Jurkat, Clone E6-1 (cell line): Measurements from ENCODE around the gene ENOX2. TPM values are rescaled to one million over a fixed set of nuclear protein-coding genes. Genes with fewer than 3 reads are reported as not detected.
"Not testable (repeated sequence)": the region's sequence is repeated elsewhere in the genome, so short reads cannot be mapped to it uniquely, and the experiment has no call there.

Experiments
- DNase-seq: peaks from one replicate; pipeline ENCODE4 v3.0.0-alpha.2; 2011; ENCODE audit warnings: low read depth, low spot score
- H3K4me3 ChIP-seq: 2 replicates; pipeline ENCODE4 v1.5.1; 2011; ENCODE audit warnings: mild to moderate bottlenecking, low read length, control low read depth, moderate library complexity
- polyA plus RNA-seq: library from polyadenylated mRNA; unstranded; fragments of >200 nt; gene quantifications from one replicate; pipeline ENCODE4 v1.2.1, GENCODE V29; 2012; ENCODE audit warnings: missing spikeins; ENCODE audit not compliant: insufficient read length, insufficient read depth

Gene ENOX2, protein sequence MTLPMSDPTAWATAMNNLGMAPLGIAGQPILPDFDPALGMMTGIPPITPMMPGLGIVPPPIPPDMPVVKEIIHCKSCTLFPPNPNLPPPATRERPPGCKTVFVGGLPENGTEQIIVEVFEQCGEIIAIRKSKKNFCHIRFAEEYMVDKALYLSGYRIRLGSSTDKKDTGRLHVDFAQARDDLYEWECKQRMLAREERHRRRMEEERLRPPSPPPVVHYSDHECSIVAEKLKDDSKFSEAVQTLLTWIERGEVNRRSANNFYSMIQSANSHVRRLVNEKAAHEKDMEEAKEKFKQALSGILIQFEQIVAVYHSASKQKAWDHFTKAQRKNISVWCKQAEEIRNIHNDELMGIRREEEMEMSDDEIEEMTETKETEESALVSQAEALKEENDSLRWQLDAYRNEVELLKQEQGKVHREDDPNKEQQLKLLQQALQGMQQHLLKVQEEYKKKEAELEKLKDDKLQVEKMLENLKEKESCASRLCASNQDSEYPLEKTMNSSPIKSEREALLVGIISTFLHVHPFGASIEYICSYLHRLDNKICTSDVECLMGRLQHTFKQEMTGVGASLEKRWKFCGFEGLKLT
- 12.6 TPM for polyA plus RNA-seq

DNA sequence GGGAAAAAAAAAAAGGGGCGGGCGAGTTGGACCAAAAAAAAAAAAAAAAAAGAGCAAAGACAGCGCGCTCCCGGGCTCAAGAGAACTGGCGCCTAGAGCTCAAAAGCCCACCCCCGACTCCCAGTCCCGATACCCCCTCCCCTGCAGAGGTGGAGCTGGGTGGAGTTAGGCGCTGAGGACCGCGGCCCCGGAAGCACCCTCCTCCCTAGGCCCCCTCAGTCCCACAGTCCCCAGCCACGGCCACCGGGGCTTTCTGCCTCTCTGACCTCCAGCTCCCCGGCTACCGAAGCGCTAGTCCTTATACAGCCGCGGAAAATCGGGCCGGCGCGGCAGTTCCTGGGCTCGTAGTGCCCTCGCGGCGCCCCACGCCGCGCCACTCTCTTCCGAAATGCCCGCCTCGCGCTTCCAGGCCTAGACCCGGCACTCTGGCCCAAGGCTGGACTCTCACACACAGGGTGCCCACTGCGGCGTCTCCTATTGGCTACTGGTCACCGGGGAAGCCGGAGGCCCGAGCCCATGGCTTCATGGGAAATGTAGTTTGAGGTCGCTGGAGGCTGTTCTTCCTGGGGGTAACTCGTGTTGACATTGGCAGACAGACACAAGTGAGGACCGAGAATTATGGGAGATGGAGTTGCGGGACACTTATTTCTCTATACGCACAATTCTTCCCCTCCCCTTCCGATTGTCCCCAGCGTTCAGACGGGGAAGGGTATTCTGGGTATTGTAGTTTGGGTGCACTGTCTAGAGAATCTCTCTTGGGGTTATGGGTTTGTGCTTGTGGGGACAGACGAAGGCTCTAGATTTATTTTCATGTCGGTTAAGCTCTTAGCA, at the start of gene ENOX2:
Gene ENOX2 (minus strand): TSS at position 427 of the 831 bp plus-strand sequence. CDS start 199,993 bp downstream, outside the sequence.
- peak; percentile 92 for DNase-seq
- H3K4me3 ChIP-seq = peak within 1 kb of the TSS; percentile 66

DNA sequence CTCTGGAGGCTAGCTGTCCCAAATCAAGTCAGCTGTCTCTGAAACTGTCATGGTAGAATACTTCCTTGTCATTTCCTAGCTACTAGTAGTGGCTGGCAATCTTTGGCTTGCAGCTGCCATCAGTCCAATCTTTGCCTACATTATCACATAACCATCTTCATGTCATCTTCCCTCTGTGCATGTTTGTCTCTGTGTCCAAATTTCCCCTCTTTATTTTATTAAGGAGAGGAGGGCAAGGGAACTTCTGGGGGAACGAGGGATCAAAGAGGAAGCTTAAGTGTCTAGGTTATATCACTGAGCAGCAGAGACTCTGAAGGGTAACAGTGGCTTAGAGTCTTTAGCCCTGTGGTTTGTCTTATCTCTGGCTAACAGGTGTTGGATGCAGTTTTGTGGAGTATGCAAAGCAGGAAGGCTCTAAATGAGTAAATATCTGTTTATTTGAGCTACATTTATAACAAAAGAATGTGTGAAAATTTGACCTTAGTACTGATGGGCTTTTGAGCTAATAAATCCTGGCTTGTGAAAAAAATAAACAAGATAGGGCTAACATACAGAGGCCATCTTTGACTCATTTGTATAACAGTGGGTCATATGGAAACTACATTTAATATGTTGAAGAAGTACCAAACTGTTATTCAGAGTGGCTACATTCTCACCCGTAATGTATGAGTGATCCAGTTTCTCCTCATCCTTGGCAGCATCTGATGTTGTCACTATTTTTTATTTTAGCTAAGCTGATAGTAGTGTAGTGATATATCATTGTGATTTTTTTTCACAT, 49.4 kb upstream of the ENOX2 start:
- peak; percentile 42 for DNase-seq
- H3K4me3 ChIP-seq = no peak overlapping the region

DNA sequence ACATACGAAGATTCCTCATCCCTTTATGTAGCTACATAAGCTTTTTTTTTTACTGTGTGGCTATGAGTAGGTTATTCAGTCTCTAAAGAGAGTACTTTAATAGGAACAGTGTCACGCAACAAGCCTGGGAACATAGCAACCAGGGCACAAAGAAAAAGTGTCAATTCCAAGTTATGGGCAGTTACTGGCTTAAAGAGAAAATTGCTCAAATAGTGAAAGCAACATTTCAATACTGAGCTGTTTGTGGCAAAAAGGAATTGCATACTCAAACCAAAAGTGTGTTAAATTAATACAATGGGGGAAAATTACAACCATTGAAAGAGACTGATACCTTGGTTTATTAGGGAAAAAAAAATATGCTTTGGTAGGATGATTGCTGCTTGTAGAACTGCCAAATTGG, 41.2 kb upstream of the ENOX2 start:
- no peak for DNase-seq
- no peak overlapping the region for H3K4me3 ChIP-seq

DNA sequence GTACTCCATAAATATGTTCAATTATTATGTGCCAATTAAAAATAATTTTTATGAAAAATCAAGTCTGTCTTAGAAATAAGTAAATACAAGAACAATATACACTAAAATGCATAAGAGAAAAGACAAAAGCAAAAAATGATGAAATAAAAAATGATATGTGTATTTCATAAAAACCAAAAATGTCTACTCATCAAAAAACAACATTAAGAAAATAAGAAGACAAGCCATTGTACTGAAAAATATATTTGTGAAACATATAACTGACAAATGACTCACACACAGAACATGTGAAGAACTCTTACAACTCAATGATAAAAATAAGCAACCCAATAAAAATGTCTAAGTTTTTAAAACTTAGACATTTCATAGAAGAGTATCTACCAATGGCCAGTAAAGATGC, 34.1 kb upstream of the ENOX2 start:
- H3K4me3 ChIP-seq = no peak overlapping the region
- no peak for DNase-seq

DNA sequence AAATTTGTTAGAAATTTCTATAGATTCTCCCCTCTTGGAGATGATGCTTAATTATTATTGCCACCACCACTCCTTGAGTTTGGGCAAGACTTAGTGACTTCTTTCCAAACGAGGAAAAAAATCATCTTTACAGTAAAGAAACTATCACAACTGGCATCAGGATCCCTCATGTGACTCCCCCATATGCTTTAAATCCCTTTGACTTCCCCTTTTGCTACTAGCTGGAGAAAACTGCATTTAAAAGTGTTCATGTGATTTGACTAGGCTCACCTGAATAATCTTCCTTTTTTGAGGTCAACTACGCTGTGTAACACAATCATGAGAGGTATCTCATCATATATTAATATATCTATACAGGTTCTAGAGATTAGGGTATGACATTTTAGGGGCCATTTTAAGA, 30.3 kb upstream of the ENOX2 start:
- H3K4me3 ChIP-seq = no peak overlapping the region
- no peak for DNase-seq

DNA sequence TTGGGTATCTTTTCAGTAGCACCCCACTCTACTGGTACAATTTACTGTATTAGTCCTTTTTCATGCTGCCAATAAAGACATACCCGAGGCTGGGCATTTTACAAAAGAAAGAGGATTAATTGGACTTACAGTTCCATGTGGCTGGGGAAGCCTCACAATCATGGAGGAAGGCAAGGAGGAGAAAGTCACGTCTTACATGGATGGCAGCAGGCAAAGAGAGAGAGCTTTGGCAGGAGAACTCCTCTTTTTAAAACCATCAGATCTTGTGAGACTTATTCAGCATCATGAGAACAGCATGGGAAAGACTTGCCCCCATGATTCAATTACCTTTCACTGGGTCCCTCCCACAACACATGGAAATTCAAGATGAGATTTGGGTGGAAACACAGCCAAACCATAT, 17.4 kb upstream of the ENOX2 start:
- DNase-seq = not testable (repeated sequence)

DNA sequence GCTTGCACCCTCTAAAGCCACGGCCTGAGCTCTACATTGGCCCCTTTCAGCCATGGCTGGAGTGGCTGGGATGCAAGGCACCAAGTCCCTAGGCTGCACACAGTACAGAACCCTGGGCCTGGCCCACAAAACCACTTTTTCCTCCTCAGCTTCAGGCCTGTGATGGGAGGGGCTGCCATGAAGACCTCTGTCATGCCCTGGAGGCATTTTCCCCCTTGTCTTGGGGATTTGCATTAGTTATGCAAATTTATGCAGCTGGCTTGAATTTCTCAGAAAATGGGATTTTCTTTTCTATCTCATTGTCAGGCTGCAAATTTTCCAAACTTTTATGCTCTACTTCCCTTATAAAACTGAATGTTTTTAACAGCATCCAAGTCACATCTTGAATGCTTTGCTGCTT, 16.7 kb upstream of the ENOX2 start:
- not testable (repeated sequence) for DNase-seq, H3K4me3 ChIP-seq

More for the DNA sequence above, 17.4 kb upstream of the ENOX2 start:
- not testable (repeated sequence) for H3K4me3 ChIP-seq

DNA sequence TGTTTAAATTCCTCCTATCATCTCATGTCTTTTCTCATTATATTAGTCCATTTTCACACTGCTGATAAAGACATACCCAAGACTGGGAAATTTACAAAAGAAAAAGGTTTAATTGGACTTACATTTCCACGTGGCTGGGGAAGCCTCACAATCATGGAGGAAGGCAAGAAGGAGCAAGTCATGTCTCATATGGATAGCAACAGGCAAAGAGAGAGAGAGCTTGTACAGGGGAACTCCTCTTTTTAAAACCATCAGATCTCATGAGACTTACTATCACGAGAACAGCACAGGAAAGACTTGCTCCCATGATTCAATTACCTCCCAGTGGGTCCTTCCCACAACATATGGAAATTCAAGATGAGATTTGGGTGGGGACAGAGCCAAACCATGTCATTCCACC, 15.5 kb upstream of the ENOX2 start:
- H3K4me3 ChIP-seq, DNase-seq: not testable (repeated sequence)

DNA sequence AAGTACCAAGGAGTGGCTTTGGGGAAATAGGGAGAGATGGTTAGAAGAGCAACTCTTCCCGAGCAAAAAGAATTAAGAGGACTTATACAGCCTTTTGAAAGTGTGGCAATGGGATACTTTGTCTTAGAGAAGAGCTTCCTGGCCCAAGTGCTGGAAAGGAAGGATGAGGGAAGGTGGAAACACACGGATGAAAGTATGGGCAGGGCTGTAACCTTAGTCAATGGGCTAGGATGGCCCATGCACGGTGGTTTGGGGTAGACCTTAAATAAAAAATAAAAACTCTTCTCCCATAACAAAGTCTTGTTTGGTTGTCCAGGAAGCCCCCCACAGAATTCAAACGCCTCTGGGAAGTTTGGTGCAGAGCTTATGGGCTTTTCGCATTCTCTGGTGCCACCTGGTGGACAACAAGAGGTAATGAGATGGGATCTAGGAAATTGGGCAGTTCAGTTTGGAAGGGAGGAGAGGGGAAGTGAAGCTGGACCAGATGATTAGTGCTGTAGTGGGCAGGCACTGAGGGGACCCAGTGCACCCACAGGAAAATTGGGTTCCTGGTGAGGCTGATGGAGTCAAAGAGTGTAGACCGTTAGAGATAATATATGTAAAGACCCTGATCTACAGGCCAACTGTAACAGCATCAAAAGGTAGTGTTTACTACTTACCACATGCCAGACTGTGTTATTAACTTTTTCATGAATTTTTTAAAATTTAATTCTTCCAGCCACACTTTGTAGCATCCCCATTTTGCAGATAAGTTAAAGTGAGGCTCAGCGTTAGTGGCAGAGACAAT, 13.8 kb upstream of the ENOX2 start:
- peak; percentile 35 for DNase-seq
- no peak overlapping the region for H3K4me3 ChIP-seq

DNA sequence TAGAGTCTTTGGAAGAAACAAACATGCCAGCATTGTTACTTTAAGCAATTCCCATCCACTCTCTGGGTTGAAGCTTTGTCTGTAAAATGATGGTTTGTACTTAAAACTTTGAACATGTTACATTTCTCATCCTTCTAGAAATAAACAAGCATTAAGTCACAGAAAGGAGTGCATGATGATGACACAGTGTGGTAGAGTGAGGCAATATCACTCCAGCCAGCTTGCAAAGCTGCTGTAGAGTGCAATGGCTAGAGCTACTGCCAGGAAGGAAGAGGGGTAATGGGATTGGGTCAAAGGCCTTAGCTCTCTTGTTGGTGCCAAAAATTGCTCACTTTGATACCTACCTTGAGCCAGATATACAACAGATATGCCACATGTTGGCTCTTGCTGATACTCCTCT, 12.3 kb upstream of the ENOX2 start:
- H3K4me3 ChIP-seq = no peak overlapping the region

DNA sequence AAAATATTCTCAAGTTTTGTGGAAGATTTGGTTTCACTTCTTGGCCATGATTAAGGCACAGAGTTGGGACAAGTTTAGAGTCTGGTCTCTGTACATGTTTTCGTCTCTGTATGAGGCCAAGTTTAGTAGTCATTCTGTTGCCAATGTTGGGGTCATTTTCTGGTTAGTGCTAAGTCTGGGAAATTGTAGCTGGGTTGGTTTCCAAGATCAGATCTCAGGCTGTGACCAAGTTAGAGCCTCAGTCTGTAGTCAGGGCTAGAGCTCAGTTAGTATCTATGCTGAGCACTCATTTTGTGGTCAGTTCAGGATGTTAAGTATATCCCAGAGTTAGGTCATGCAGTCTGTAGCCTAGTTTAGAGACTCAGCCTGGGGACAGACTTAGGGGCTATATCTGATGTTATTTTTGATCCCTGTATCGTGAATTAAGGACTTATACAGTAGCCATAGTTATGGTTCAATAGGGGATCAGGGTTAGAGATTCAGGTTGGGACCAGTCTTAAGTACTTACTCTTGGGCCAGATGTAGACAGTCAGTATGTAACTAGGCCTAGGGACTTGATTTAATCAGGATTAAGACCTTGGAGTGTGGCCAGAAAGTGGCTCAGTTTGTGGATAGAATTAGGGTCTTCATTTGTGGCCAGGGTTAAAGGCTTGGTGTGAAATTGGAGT, 6.6 kb upstream of the ENOX2 start:
- no peak for DNase-seq
- no peak overlapping the region for H3K4me3 ChIP-seq

More for the DNA sequence above, 12.3 kb upstream of the ENOX2 start:
- no peak for DNase-seq

DNA sequence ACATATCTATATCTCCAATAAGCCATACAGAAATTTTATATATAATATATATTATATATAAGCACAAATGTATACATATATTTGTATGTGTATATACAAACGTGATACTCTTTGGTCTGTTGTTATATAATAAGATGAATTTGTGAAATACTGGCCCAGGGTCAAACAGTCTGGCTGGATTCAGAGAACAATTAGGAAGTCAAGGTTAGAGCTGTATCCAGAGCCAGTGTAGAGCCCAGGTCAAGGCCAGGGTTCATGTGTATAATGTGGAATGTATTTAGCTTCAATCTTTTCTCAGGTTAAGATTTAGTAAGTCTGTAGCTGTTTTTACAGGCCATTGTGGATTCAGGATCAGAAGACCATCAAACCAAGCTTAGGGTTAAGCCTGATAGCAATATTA, 3.8 kb upstream of the ENOX2 start:
- H3K4me3 ChIP-seq = no peak overlapping the region
- DNase-seq = no peak

DNA sequence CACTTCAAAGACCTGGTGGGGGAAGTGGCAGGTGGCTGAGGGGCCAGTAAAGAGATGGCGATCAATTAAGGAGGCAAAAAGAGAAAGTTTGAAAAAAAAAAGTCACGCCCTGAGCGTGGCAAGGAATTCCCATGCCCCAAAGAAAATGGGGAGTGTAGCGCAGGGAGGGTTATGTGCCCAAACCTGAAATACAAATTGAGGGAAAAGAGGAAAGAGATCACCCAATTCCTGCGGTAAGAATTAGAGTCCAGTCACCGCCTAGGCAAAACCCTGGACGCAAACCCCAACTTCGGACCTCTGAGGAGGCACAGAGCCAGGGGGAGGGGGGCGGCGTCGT, 595 bp downstream of the ENOX2 start:
- peak overlapping the region; percentile 66 for H3K4me3 ChIP-seq
- DNase-seq = no peak

DNA sequence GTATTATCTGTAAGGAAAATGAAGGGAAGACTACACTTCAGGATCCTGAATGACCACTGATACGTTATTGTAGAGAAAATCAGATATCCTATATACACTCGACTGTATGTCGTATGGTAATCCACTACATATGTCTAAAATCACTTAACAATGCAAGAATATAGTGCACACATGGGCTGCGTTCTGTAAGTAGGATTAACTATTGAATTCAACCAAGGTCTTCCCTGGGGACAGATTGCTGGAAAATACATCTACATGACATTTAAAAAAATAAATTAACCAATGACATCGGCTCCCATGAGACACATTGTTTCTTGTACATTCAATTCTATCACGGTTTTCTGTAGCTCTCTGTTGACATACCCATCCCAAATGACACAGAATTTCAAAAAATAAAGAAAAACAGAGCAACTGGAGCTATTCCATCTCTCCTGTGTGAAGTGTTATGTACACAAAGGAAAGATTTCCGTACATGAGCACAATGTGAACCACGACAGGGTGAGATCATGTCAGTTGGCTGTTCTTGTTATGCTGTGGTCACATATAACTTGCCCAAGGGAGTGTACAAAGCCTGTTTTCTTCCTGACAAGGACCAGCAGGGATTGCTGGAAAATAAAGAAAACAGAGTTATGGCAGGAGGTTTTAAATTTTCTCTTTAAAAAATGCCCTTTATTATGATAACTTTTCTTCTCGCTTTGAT, 6.1 kb downstream of the ENOX2 start:
- H3K4me3 ChIP-seq = no peak overlapping the region
- no peak for DNase-seq

DNA sequence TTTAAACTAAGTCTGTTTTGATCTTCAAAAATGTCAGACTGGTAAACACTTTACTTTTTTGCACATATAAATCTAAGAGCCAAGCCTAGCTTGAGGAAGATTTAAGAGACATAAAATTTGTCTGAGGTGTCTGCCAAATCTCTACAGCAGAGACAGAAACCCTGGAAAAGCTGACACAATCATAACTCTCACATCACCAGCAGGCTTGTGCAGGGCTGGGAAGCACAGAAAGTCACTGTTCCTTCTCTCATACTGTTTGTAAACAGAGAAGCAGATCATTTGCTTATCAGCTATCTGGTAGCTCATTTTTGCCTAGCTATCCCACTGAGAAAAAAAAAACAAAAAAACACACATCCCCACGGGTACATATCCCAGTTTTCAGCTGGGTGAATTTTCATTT, 7.0 kb downstream of the ENOX2 start:
- no peak for DNase-seq
- no peak overlapping the region for H3K4me3 ChIP-seq

DNA sequence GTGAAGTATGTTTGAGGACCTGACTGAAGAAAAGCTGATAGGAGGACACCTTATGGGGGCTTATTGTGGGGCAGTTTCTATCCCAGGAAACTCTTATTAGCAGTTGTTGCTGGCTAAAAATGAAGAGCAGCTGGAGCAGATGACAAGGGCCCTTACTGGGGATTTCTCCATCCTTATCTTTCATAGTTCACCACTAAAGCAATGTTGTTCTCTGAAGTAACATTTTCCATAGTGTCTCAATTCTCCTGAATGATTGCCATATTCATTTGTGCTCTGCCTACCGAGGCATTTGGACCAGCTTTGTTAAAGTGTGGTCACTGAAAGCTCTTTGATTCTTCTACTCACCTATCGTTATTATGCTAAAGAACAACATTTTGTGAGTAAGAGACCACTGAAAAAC, 7.7 kb downstream of the ENOX2 start:
- DNase-seq = no peak
- no peak overlapping the region for H3K4me3 ChIP-seq

DNA sequence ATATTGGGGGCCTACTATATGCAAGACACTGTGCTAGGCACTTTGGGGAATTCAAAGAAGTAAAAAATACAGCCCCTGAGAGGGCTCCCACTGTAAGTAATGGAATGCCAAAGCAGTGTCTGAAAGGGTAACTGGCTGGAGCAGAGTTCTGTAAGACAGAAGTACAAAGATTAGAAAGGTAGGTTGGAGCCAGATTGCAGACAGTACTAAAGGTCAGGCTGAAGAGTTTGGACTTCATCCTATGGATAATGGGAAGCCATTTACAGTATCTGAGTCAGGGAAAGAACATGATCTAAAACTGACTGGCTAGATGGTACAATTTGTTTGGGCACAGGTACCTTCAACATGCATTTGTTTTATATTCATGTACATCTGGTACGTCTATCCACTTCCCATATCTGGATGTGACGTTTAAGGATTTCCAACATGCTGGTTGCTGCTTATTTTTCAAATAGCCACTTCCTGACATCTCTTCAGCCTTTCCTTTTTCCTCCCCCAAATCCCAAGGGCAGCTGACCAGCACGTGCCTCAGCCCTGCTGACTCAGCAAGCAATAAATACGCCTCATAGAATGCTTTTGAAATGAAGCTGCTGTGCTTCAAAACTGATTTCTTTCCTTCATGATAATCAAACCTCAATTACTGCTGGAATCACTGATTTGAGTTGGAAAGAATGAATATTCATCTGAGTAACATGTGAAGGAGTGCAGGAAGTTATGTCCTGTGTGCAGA, 9.5 kb downstream of the ENOX2 start:
- no peak overlapping the region for H3K4me3 ChIP-seq
- no peak for DNase-seq
